ENCODE data around the gene AADAT.
"Not testable (repeated sequence)": the region's sequence is repeated elsewhere in the genome, so short reads cannot be mapped to it uniquely, and the experiment has no call there.

The AADAT gene

DNA sequence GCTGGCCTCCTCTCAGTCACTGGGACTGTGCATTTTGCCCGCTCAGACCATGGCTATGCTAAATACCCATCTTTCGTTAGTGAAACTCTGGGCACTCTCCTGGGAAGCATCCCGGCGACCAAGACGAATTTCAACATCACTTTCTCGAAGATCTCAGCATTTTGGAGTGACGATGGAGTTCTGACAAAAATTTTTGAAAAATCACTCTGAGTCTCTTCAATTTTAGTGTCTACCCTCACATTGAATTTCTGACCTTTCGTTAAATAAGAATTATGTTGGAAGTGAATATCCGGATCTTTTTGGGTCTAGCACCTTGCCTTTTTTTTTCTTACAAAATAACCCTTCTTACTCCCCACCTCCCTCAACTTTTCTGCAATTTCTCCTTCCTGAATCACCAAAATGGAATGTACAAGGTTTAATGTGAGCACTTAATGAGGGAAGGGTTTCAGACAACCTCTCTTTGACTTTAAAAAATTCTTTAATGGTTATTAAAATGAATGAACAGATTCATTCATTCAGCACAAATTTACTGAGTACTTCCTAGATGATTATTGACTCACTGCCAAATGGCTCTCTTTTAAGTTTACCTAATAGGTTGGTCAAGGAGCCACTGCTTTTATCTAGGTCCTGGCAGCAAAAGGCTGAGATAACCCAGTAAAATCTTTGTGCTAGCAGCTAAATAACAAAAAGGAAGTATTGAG is 746 bp upstream of the AADAT start:
- DNase-seq (ENCODE audit: low read depth): no peak

DNA sequence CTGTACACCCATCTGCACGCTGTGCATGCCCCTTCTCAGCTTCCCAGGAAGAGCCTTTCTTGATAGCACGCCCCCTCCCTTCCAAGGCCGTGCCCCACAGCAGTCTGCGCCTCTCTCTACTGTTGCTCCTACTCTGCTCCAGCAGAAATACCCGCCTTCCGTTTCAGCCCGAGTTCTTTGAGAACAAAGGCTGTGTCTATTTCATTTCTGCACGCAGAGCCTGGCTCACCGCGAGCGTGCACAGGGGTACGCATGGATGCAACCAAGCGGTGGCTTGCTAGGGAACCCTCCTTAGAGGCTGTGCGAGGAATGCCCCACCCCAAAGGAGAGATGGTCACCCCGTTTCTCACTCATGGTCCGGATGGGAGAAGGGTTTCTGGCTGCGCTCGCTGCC is 485 bp downstream of the AADAT start:
- DNase-seq (ENCODE audit: low read depth): no peak

DNA sequence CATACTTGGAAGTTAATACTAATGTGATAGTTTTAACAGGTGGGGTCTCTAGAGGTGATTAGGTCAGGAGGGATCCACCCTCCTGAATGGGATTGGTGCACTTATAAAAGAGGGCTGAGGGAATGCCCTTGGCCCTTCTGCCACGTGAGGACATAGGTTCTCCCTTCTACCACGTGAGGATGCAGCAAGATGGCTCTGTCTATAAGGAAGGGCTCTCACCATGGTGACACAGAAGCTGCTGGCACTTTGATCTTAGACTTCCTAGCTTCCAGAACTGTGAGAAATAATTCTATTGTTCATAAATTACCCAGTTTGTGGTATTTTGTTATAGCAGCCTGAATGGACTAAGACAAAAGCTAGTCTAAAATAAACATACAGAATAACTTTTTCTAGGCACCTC is 1.0 kb downstream of the AADAT start:
- DNase-seq (ENCODE audit: low read depth): no peak

DNA sequence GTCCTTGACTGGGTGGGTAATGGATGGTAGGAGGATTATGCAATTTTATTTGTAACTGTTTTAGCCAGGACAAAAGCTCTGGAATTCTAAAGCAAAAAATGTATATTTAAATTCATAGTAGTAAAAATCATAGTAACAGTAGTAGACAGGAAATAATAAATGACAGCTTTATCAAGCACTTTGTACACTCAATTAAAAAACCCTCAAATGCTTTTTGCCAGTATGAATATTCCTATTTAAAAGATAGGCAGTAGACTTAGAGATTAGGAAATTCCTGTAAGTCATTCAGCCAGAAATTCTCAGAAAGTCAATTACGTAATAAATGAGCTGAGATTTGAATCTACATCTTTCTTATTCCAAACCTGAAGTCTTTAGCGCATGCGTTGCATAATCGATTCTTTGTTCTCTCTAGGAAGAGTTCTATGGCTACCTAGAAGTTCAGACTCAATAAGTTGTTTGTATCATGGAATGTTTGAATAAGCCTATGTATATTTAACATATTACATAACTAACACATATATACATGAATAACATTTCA is 2.5 kb downstream of the AADAT start:
- no peak for DNase-seq (ENCODE audit: low read depth)

DNA sequence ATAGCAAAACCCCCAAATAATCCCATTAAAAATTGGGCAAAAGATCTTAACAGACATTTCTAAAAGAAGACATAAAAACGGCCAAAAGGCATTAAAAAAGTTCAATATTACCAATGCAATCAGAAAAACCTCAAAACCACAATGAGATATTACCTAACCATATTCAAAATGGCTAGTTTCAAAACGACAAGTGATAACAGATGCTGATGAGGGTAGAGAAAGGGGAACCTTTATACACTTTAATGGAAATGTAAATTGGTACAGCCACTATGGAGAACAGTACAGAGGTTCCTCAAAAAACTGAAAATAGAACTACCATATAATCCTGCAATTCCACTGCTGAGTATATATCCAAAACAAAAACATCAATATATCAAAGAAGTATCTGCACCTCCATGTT is 6.2 kb downstream of the AADAT start:
- DNase-seq (ENCODE audit: low read depth): no peak

DNA sequence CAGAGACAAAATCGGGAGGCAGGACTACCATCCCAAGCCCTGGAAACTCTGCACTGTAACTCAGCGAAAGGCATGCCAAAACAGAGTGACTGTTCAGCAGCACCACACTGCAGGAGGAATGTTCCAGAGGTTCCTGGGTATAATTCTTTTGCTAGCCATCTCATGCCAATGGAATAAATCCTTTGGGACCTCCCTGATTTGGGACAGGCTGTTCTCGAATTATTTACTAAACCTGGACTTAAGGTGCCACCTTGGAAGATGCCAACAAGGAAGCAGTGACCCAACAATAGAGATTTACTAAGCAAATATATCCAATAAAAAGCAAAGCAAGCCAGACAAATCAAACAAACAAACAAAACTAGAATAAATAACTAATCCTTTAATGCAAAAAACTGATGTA is 9.3 kb downstream of the AADAT start:
- DNase-seq (ENCODE audit: low read depth): no peak

DNA sequence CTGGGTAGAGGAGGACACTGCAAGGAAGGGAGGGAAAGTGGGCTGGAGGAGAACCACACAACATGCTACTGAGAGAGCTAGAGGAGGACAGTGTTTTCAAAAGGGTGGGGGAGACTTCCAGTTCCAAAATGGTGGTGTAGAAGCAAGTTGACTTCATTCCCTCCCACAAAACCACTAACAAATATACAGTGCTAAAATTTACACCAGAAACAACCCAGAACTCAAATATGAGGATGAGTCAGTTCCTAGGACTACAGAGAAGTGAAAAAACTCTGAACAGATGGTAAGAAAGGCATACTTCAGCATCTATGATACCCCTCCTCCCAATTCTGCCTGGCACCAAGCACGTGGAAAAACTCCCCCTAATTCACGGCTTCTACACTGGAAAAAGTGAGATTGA is 9.8 kb downstream of the AADAT start:
- DNase-seq (ENCODE audit: low read depth): no peak

DNA sequence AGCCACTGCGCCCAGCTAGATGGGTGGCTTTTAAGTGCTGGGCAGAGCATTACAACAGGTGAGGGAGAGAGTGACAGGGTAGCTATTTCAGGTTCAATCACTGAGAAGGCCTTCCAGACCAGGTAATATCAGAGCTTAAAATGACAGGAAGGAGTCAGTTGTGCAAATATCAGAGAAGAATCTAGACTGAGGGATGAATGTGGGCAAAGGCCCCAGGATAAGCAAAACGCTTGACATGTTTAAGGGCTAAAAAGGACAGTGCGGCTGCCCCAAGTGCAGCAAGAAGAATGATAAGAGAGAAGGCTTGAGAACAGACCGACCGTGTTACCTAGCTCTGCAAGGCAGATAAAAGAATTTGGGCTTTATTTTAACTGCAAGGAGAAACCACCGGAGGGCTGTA is 18.6 kb downstream of the AADAT start:
- DNase-seq (ENCODE audit: low read depth): no peak

DNA sequence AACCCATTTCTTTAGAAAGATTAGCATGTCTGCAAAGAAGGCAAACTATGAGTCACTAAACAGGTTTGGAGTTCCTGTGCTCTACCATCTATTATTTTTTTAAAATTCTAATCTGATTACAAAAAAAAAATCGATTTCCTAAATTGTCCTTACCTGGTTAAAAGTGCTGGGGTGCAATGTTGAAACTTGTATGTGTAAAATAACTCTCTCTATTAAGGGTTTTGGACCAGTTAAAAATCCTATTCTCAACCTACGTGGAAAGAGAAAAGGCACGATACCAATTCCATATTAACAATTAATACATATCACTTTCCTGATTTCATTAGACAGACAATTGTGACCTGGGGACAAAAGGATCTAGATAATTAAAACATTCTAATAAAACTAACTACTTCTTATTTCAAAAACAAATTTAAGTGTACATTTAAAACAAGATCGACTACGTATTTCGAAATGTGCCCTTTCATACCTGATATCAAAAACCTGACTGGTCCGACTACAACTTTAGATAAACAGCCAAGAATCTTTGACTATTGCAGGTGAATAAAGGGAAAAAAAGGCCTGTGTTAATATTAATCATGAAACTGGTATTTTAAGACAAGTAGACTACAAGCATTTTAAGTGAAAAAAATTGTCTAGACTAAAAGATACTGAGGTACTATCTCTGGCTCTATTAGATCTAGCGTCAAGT is 21.2 kb downstream of the AADAT start:
- no peak for DNase-seq (ENCODE audit: low read depth)

DNA sequence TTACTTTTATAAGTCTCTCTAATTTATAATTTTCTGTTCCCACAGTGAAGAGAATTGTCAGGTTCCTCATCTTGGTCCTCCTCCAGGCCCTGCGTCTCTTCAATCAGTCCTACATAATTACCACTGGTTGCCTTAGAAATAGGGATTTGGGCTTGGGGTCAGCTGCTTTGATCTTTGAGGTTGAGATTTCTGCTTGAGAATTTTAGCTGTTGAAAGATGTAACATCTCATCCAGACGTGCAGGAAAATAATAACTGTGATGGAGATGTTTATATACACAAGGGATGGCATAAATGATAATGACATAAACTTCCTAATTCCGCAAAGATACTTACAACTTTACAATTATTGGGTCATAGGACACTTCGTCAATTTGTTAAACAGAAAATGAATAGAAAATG is 30.3 kb downstream of the AADAT start:
- no peak for DNase-seq (ENCODE audit: low read depth)

DNA sequence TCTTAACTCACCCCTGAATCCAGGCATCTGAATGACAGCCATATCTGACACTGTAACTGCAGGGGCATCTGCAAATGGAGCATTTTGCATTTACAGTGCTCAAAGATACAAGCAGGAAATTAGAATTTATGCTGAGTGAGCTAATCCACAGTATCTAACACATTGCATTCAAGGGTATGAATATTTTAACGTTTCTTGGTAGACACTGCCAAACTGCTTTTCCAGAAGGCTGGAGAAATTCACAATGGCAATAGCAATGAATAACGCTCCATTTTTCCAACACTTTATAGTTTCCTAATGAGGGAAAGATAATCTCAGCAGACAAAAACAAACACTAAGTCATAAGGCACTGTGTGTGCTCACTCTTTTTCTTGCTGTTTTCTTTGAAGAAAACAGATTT is 30.9 kb downstream of the AADAT start:
- no peak for DNase-seq (ENCODE audit: low read depth)

DNA sequence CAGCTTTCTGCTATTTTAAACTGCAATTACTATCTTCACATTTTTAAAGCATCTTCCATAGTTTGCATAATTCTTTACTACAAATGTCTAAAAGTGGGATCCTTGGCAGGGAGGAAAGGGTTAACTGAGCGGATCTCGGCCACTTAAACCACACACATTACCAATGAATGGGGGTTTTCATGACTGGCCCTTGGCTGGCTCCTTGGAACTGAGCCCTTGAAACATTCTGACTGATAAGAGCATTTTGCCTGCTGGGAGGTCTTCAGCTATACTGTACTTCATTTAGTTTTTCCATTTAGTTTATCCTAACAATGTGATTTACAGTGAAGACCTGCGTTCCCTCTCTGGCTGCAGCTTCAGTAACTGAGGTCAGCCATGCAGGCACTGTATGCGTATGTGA is 31.9 kb downstream of the AADAT start:
- no peak for DNase-seq (ENCODE audit: low read depth)

DNA sequence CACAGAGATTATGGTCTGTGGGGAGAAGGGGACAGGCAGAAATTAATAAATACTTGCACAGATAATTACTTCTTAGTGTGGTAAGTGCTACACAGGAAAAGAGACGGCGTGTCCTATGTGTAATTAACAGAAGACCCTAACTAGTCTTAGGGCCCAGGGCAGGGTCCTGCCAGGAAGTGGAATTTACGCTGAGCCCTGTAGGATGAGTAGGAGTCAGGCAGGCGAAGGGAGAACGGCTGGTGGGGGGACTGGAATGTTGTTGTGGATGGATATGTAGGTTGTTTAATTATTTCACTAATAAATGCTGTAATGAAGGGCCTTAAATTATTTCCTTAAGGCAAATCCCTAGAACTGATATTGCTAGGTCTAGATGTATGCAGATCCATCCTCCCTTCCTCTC is 36.8 kb downstream of the AADAT start:
- DNase-seq (ENCODE audit: low read depth): no peak

DNA sequence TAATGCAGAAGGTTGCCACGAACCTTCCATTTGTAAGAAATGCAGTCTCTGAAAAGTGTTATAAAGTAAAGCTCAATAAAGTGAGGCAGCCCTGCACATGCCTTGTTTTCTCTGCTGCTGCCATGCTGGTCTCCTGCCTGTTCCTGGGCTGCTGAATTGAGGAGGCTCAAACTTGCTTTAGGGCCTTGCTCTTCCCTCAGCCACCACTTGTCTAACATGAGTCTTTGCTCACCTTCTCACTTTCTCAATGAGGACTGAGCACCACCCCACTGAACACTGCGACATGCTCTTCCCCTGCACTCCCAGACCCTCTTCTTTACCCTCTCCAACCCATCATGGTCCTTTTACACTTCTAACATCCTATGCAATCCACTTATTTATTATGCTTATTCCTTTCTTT is 38.4 kb downstream of the AADAT start:
- DNase-seq (ENCODE audit: low read depth): no peak

DNA sequence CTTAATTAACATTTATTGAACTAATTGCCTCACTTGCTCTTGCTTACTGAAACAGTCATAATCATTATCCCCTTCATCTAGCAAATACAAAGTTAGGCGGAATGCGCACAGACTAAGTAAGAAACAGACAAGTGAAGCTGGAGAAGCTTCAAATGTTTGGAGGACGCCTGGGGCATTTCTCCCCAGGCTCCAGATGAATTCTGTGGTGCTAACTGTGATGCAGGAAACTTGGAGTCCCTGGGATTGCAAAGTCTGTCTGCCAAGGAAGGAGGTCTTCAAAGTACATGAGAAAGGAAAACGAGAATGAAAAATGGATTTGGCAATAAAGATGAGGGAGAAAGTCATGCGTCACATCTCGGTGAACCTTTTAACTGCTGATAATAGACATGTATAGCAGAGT is 40.0 kb downstream of the AADAT start:
- DNase-seq (ENCODE audit: low read depth): no peak

DNA sequence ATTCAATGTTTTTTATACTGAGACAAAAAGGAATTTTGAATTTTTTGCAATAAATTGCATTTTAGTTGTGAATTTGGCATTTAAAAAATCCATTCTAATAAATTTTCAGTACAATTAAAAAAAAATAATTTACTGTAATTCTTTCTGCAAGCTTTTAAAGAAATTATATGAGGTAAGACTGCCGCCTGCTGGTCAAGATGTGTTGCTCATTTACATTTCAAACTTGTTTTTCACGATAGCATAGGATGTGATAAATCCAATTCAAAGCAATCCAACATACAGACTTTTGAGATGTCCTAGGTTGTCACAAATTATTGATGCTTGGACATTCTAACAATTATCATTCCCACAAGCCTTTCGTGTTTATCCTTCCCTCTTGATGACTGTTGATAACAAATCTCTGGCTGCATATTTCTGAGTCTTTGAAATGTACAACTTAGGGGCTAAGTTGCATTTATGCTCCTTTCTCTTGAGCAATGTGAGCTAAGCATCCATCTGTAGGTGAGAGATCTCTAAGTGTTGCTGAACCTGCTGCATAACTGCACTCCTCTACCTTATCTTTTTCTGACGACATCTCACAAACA is 41.9 kb downstream of the AADAT start:
- peak; percentile 5 for DNase-seq (ENCODE audit: low read depth)

DNA sequence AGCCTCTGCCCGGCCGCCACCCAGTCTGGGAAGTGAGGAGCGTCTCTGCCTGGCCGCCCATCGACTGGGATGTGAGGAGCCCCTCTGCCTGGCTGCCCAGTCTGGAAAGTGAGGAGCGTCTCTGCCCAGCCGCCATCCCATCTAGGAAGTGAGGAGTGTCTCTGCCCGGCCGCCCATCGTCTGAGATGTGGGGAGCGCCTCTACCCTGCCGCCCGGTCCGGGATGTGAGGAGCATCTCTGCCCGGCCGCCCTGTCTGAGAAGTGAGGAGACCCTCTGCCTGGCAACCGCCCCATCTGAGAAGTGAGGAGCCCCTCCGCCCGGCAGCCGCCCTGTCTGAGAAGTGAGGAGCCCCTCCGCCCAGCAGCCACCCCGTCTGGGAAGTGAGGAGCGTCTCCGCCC is 43.6 kb downstream of the AADAT start:
- not testable (repeated sequence) for DNase-seq (ENCODE audit: low read depth)

DNA sequence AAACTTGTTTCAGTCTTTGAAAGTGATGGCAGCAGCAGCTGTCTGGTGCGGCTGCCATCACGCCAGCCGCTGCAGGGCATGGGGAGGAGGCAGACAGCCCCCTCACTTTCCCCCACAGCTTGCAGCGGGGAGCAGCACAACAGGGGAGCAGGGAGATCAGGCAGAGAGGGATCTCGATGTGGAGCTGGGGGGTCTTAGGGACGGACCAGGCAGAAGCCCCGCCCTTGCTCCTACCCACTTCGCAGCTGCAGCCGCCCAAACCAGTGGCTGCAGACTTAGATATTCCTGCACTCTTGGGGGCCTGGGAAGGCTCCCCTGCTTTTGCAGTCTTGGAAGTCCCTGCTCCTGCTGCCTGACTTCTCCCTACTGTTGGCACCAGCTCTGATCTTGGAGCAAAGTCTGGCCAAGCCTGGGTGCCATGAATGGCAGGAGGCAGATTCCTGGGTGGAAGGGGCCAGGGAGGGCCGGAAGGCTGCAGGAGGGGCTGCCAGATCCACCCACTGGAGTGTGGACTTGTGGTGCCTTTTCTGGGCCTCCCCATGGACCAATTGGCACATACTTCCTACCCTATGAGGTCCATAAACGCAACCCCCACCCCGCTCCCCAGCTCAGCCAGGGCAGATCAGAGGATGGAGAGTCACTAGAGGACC is 49.6 kb downstream of the AADAT start:
- no peak for DNase-seq (ENCODE audit: low read depth)

DNA sequence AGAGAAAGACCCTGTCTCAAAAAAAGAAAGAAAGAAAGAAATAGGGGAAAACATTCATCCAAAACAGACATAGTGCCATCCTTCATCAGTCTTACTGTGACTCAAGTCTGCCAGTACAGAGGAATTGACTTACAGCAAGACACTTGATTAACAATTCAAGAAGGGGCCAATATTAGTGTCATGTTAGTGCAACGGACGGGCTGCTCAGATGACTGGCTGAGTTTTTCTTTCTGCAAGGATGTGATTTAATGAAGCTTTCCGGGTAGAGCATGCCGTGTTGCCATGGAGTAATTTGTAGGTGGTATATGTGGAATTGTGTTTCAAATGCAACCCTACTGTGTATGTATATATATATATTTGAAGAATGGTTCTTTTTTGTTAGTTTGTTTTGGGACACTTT is 51.0 kb downstream of the AADAT start:
- DNase-seq (ENCODE audit: low read depth): no peak

DNA sequence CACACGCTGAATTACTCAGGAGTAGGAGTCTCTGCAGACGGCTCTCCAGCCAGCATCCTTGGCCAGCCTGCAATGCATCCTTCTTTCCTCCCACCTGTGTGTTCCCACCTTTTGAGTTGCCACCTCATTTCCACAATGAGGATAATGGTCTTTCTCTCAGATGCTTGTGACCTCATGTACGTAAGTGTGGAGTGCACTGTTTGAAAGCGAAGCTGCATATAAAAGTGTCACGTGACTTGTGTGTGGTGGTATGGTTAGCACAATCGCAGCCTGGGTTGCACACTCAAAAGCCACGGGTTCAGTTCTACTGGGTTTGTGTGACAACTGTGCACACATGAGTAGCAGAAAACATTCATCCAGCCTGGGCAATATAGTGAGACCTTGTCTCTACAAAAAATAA is 51.5 kb downstream of the AADAT start:
- no peak for DNase-seq (ENCODE audit: low read depth)

DNA sequence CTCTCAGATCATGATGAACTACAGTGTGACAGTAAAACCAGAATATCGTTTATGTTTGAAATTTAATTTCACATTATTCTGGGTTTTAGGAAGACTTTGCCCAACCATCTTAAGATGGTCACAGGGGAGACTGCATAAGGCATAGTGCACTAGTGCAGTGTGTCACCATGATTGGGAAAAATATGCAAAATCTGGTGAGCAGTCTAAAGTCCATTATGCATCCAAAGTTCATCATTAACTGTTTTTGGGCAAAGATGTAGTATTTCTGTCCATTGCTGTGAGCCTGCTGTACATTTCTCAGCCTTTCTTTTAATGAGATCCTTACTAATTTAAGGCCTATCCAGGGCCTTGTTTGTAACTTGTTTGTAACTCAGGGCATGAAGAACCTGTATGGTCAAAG is 52.3 kb downstream of the AADAT start:
- no peak for DNase-seq (ENCODE audit: low read depth)

DNA sequence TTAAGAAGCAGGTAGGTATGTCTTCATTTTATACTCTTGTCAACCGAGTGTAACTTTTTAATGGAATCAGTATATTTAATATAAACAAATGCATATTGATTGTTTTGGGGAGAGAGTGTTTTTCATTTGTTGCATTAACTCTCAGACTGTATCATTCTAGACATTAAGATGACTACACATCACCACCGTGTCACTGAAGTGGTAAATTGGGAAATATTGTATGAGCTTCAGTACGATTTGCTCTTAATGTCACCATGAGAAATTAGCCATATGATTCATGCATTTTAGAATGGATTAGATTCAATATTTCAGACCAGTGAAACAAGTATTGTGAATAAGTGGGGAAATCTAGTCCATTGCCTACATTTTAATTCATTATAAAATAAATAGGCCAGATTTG is 53.9 kb downstream of the AADAT start:
- no peak for DNase-seq (ENCODE audit: low read depth)

DNA sequence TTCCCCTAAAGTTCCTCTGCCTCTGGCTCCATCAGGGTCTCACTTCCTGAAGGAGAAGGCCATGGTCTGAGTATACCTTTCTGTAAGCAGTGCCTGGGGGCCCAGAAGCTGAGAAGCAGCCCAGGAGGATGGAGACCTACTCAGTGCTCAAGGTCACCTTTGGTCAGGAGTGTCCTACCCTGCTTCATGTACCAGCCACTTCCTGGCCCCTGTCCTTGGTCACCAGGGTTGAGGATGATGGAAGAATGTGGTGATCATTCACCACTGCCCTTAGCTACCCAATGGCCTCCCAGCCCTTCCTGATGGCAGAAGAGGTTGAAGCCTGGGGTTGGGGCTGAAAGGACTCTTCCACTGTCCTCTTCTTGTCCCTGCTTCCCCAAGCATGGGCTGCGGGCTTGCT is 54.5 kb downstream of the AADAT start:
- DNase-seq (ENCODE audit: low read depth): no peak

All from activated T-helper 1 cell treated with Interleukin-2 at 50 U/mL for 16 hours (primary cell).